T-helper 2 cell treated with Interferon-gamma antibody and Interleukin-4, amounts not matched to agents 100 ng/mL and 5 ng/mL, for 36 hours (primary cell): ENCODE results near the gene UGT1A7. TPM values are rescaled to one million over a fixed set of nuclear protein-coding genes. Genes with fewer than 3 reads are reported as not detected.
"Not testable (repeated sequence)": the region's sequence is repeated elsewhere in the genome, so short reads cannot be mapped to it uniquely, and the experiment has no call there.

Source experiments
- intact Hi-C: fragments of 100-400 bp; cut with micrococcal nuclease; formaldehyde crosslinking; loops from one replicate; pipeline ENCODE4 v1.15.1; 2023
- total RNA-seq: library from RNA; stranded (reverse); gene quantifications from 2 replicates; pipeline ENCODE4 v1.2.3, GENCODE V29; 2022

UGT1A7 gene
- total RNA-seq, result not detected in 2 replicates

GRCh38 chr2:233681521-233682099, at the start of gene UGT1A7:
TSS of gene UGT1A7 (plus strand) at chr2:233681901. CDS start at chr2:233681938, 37 bp downstream.
- intact Hi-C loops, result no loop called here

GRCh38 chr2:233636306-233636705, 45.4 kb upstream of the UGT1A7 start, which contains the start of gene UGT1A10:
TSS of gene UGT1A10 (plus strand) at chr2:233636448. CDS start at chr2:233636523, 75 bp downstream.
- intact Hi-C loops, result not testable (repeated sequence)

- intact Hi-C loops, result no loop called here
These were observed 42.9 kb upstream of the UGT1A7 start for GRCh38 chr2:233638836-233639235.

- intact Hi-C loops, result no loop called here
These were observed 41.8 kb upstream of the UGT1A7 start for GRCh38 chr2:233639860-233640259.

- intact Hi-C loops, result no loop called here
These were observed 38.6 kb upstream of the UGT1A7 start for GRCh38 chr2:233643128-233643527.

GRCh38 chr2:233646033-233646432, 35.7 kb upstream of the UGT1A7 start:
- intact Hi-C loops, result not testable (repeated sequence)

GRCh38 chr2:233650981-233651380, 30.7 kb upstream of the UGT1A7 start:
- intact Hi-C loops, result no loop called here

GRCh38 chr2:233651430-233651829, 30.3 kb upstream of the UGT1A7 start:
- intact Hi-C loops, result no loop called here

GRCh38 chr2:233654501-233654900, 27.2 kb upstream of the UGT1A7 start:
- intact Hi-C loops, result no loop called here

GRCh38 chr2:233655043-233655442, 26.7 kb upstream of the UGT1A7 start:
- intact Hi-C loops, result no loop called here

GRCh38 chr2:233655943-233656342, 25.8 kb upstream of the UGT1A7 start:
- intact Hi-C loops, result not testable (repeated sequence)

- intact Hi-C loops, result no loop called here
These were observed 25.3 kb upstream of the UGT1A7 start for GRCh38 chr2:233656443-233656842.

GRCh38 chr2:233658610-233659009, 23.1 kb upstream of the UGT1A7 start:
- intact Hi-C loops, result no loop called here

- intact Hi-C loops, result no loop called here
These were observed 17.8 kb upstream of the UGT1A7 start for GRCh38 chr2:233663911-233664310.

GRCh38 chr2:233668605-233669260, 13.0 kb upstream of the UGT1A7 start:
- intact Hi-C loops, result no loop called here

GRCh38 chr2:233671290-233672161, 10.2 kb upstream of the UGT1A7 start, which contains the start of gene UGT1A9:
TSS of gene UGT1A9 (plus strand) at chr2:233671898. CDS start at chr2:233671935, 37 bp downstream.
- intact Hi-C loops, result no loop called here

- intact Hi-C loops, result no loop called here
These were observed 8.8 kb upstream of the UGT1A7 start for GRCh38 chr2:233672886-233673285.

- intact Hi-C loops, result no loop called here
These were observed 7.8 kb upstream of the UGT1A7 start for GRCh38 chr2:233673896-233674295.

- intact Hi-C loops, result no loop called here
These were observed 7.4 kb upstream of the UGT1A7 start for GRCh38 chr2:233674314-233674713.

- intact Hi-C loops, result no loop called here
These were observed 6.7 kb upstream of the UGT1A7 start for GRCh38 chr2:233674995-233675394.

GRCh38 chr2:233676046-233676445, 5.7 kb upstream of the UGT1A7 start:
- intact Hi-C loops, result no loop called here

GRCh38 chr2:233679196-233679595, 2.5 kb upstream of the UGT1A7 start:
- intact Hi-C loops, result no loop called here
